H7 (cell line): ENCODE results near the gene GFOD1. TPM values are rescaled to one million over a fixed set of nuclear protein-coding genes. Genes with fewer than 3 reads are reported as not detected.
A peak's percentile ranks its signal among the peaks of the same experiment; 100 is the strongest.

Experiments
- DNase-seq: peaks from one replicate; pipeline ENCODE4 v3.0.0; 2012
- H3K27me3 ChIP-seq: 2 replicates; pipeline ENCODE4 v1.6.0; 2011; ENCODE audit warnings: mild to moderate bottlenecking, low read length; ENCODE audit not compliant: control insufficient read depth, insufficient read depth
- H3K36me3 ChIP-seq: replicated peaks from 2 replicates; pipeline ENCODE4 v1.5.1; 2011; ENCODE audit warnings: low read length; ENCODE audit not compliant: control insufficient read depth, insufficient read depth
- H3K4me3 ChIP-seq: 2 replicates; pipeline ENCODE4 v1.5.1; 2011; ENCODE audit warnings: low read depth, mild to moderate bottlenecking, control low read depth, low read length, moderate library complexity; ENCODE audit not compliant: insufficient read depth
- total RNA-seq: library from RNA; depleted of rRNA; stranded (reverse); fragments of >200 nt; shearing (Covaris generic); gene quantifications from 2 replicates; pipeline ENCODE4 v1.2.3, GENCODE V29; 2014

Gene GFOD1
- total RNA-seq, 1 experiment from 2014 or later, result 4.4 TPM

DNA sequence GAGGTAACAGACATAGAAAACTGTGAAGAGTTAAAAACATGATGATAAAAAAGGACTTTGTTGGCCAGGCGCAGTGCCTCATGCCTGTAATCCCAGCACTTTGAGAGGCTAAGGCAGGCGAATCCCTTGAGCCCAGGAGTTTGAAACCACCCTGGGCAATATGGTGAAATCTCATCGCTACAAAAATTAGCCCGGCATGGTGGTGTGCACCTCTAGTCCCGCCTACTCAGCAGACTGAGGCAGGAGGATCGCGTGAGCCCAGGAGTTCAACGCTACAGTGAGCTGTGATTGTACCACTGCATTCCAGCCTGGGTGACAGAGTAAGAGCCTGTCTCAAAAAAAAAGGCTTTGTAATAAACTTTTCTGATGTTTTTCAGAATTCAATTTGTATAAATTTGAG lies 60.1 kb downstream of the GFOD1 start:
- Histone ChIP-seq H3K27me3 (no peaks in the 10 kb centered on the region), H3K36me3 (no peaks in the 10 kb centered on the region), H3K4me3 (no peak overlapping the region)
- DNase-seq, result no peak

DNA sequence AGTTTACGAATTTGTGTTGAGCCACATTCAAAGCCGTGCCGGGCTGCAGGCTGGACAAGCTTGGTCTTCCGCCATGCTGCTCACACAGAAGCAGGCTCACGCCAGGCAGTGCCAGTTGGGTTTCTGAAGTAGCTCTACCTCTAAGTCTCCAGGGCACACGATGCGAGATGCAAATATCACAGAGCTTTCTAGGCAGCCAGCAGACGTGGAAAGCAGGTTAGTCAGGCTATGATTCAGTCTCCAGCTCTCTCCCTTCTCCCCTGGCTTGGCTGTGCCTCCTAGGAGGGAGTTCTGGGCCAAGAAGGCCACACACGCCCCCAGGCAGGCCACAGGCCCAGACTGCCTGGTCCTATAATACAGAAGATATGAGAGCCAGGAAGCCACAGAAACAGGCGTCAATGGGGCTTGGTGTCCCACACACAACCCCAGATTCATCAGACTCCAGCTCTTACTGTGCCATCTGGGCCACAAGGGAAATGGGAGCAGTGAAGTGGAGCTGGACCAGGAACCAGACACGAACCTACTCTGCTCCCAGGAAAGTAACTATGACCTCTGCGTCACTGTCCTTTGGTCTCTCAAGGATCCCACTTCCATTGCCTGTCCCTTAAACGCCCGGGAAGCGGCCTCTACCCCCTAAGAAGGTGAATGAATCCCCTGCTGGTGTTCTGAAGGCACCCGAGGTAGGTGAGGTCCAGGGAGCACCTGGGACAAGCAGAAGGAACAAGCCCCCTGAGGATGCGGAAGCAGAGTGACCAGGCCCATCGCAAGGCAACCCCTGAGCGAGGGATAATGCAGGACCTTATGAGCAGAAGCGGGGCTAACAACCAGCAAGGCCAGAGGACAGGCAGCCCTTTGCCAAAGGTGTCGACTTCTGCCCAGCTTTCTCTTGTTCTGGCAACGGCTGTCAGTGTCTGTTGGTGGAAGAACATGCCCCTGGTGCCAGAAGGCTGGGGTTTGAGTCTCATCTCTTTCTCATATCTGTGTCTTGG lies 61.2 kb downstream of the GFOD1 start:
- DNase-seq, result no peak
- no peaks in the 10 kb centered on the region for H3K36me3 ChIP-seq
- no peaks in the 10 kb centered on the region for H3K27me3 ChIP-seq
- no peak overlapping the region for H3K4me3 ChIP-seq

DNA sequence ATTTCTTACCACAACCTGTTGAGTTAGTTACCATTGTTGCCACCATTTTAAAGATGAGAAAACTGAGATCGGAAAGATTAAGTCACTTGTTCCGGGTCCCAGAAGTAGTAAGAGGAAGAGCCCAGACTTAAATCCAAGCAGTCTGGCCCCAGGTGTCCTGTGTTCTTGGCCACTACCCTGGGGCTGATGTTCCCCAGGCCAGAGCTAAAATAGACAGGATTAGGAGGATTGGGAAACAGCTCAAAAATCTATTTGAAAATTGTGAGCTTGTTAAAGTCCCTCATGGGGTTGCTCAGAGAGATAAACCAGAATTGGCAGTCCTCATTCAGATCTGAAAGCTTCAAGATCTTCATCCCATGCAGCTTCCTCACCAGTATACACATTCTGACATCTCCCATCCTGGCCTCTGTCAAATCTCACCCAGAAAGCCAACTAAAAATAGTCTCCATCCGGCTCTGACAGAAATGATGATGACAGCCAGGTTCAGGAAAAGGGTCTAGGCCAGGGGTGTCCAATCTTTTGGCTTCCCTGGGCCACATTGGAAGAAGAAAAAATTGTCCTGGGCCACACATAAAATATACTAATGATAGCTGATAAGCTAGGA lies 62.0 kb downstream of the GFOD1 start:
- Histone ChIP-seq H3K36me3 (no peaks in the 10 kb centered on the region), H3K27me3 (no peaks in the 10 kb centered on the region), H3K4me3 (no peak overlapping the region)
- DNase-seq, result no peak

DNA sequence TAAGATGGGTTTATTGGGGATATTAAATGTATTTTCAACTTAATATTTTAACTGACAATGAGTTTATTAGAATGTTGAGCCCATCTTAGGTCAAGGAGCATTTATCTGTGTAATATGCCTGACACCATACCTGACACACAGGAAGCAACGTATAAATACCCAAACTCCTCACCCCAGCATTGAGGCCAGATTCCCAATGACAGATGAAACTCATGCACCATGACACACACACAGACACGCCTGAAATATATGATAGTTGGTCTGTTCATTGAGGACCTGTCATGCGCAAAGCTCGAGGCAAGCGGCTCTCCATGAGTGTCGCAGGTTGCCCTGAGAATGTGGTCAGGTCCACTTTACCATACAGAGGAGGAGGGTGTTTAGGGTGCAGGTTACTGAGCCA lies 64.1 kb downstream of the GFOD1 start:
- DNase-seq, result no peak
- no peak overlapping the region for H3K4me3 ChIP-seq

DNA sequence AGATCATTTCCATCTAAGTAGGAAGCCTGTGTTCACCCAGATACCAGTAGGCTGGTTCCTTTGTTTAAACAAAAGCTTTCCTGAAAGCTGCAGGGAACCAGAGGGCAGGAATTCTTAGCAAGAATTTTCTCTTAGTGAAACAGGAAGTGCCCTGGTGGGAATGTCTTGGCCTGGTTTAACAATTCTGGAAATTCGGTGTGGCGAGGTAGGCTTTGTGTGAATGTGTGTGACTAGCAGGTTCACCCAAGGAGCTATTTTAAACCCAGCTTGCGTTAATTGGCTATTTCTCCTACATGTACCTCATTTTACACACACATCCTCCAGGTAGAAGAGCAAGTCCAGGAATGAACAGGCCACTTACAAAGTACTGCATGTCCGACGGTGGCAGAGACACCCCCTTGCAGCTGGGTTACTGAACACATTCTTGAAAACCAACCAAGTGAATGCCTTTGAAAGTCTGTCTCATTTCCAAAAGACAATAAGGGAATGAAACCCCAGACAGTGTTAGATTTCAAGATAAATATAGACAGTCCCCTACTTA lies 64.6 kb downstream of the GFOD1 start:
- no peaks in the 10 kb centered on the region for H3K36me3 ChIP-seq
- DNase-seq, result peak; percentile 78
- H3K27me3 ChIP-seq, result no peaks in the 10 kb centered on the region
- H3K4me3 ChIP-seq, result no peak overlapping the region

More for the DNA sequence above, 64.1 kb downstream of the GFOD1 start:
- no peaks in the 10 kb centered on the region for H3K36me3 ChIP-seq
- H3K27me3 ChIP-seq, result no peaks in the 10 kb centered on the region

DNA sequence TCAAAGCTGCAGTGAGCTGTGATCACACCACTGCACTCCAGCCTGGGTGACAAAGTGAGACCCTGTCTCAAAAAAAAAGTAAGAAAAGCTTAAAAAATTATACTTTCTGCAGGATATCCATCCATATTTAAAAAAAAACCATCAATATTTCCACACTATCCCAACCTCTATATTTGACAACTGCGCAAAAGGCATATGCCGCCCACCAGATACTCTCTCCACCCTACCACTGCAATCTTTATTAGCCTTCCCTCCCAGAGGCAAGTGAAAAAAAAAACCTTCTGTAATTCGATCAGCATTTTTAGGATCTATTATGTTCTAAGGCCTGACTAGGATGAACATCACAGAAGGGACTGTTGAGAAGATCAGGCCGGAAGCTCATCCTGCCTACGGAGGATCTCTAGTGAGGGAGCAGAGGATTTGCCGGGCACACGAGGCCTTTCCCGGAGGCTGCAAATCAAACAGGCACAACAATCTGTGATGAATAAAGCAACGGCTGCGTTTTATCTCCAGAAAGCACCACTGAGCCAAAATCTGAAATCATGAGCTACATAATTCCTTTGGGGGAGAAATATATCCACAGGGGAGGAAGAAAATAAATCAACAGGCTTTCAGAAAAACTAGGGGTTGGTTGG lies 65.9 kb downstream of the GFOD1 start:
- peak; percentile 47 for DNase-seq
- Histone ChIP-seq H3K4me3 (no peak overlapping the region), H3K27me3 (no peaks in the 10 kb centered on the region), H3K36me3 (no peaks in the 10 kb centered on the region)

DNA sequence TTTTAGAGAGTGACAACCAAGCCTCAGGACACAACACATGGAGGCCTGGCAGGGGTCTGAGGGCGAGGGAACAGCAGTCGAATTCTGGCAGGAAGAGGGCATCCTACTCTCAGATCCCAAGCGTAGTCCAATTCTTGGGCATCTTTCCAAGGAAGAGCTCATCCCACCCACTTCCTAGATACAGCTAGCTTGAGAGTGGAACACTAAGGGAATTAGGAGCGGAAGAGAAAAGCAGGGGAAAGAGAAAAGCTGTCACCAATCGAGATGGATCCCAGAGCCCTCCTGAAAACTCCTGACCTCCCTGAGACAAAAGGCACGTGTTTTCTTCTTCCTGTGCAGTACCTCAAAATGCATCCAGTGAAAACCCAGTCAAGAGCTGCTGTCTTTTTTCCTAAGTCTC lies 67.1 kb downstream of the GFOD1 start:
- H3K36me3 ChIP-seq, result no peaks in the 10 kb centered on the region
- no peak overlapping the region for H3K4me3 ChIP-seq
- DNase-seq, result no peak
- no peaks in the 10 kb centered on the region for H3K27me3 ChIP-seq

DNA sequence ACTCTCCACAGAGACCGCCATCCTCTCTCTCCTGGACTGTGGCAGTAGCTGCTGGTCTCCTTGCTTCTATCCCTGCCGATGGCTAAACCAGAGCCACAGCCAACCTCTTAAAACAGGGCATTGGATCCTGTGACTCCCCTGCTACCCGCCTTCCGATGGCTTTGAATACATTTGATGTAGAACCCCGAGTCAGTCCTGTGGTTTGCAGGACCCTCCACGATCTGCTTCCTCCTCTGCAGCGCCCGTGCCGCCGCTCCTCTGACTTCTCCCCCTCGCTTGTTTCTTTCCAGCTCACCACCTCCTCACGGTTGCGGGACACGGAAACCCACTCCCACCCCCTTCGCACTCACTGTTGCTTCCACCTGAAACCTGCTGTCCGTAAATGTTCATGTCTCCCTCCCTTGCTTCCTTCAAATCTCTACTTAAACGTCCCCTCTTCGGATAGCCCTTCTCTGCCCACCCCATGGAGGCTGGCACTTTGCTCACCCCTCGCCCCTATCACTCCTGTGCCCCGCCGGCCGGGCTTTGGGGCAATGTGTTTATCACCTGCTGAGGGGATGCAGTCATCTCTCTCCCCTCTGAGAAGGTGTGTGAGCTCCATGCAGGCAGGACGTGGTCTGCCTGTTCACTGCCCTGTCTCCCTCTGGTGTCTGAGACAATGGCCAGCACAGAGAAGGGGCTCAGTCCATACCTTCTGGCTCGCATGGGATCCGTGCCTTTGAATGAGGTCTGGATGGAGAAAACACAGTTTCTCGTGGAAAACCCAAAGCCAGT lies 67.8 kb downstream of the GFOD1 start:
- DNase-seq, result no peak

DNA sequence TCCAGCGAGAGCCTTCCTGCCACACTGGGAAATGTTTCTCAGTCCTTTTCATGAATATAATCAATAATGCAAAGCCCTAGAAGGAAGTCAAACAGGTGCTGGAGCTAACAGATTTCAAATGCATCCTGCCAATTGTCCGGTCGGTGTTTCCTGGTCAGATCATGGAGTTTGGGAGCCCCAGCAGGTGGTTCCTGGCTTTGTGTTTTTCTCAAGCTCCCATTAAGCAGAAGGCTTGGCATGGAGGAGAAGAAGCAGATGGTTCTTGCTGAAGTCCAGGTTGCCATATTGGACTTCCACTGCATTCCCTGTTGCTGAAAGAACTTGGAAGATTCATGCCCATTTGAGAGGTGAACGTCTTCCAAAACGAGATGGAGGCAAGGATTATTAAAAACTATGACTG lies 68.6 kb downstream of the GFOD1 start:
- DNase-seq, result no peak
- Histone ChIP-seq H3K27me3 (no peaks in the 10 kb centered on the region), H3K36me3 (no peaks in the 10 kb centered on the region), H3K4me3 (no peak overlapping the region)

More for the DNA sequence above, 67.8 kb downstream of the GFOD1 start:
- H3K4me3 ChIP-seq, result no peak overlapping the region
- no peaks in the 10 kb centered on the region for H3K36me3 ChIP-seq
- no peaks in the 10 kb centered on the region for H3K27me3 ChIP-seq

DNA sequence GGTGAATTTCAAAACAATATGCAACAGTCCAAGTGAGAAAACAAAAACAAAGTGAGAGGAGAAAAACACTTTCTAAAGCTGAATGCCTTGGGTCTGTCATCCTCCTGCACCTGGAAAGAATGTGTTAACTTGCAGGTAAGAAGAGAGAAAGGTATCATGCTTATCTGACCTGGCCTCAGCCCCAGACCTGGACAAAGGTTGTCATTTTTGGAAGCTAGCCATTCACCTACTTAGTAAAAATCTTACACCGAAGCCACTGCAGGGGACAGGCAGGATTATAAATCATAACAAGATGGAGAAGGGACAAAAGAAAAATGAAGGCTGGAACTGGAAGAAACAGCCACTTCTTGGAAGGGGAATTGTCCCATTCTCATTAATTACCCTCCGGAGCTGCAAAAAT lies 69.4 kb downstream of the GFOD1 start:
- no peak for DNase-seq
- H3K4me3 ChIP-seq, result no peak overlapping the region
- H3K36me3 ChIP-seq, result no peaks in the 10 kb centered on the region
- H3K27me3 ChIP-seq, result no peaks in the 10 kb centered on the region

DNA sequence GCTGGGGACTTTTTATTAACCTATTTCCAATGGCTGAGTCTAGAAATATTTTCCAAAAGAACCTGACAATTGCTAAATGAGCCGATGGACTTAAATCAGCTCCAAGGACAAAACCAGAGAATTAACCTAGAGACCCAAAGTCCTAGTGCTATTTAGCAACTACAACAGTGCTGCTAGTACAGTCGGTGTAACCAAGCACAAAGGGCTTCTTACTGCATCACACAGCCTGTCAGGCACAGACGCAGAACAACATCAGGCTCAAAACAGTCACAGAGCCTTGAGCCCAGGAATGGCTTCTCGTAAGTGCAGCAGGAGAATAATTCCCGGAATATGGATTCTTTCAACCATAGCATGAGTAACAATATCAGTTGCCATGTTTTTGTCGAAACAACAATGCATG lies 70.0 kb downstream of the GFOD1 start:
- H3K4me3 ChIP-seq, result no peak overlapping the region
- H3K27me3 ChIP-seq, result no peaks in the 10 kb centered on the region
- DNase-seq, result no peak
- no peaks in the 10 kb centered on the region for H3K36me3 ChIP-seq

DNA sequence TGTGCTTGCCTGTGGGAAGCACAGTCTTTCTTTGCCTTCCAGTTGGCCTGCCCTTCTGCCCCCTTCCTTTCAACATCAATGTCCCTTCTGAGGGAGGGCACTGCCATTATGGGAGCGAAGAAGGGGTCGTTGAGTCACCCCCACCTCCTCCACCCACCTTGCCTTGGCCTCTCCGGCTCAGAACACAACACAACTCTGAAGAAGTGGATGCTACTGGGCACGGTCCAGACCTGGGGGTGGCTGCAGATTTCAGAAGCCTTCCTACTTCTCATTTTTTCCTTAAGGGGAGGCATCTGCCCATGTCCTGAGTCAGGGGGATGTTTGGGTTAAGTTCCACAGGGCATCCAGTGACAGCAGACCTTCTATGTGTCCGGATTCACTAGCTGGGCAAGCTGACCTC lies 72.1 kb downstream of the GFOD1 start:
- Histone ChIP-seq H3K27me3 (no peaks in the 10 kb centered on the region), H3K36me3 (no peaks in the 10 kb centered on the region), H3K4me3 (no peak overlapping the region)
- DNase-seq, result no peak

DNA sequence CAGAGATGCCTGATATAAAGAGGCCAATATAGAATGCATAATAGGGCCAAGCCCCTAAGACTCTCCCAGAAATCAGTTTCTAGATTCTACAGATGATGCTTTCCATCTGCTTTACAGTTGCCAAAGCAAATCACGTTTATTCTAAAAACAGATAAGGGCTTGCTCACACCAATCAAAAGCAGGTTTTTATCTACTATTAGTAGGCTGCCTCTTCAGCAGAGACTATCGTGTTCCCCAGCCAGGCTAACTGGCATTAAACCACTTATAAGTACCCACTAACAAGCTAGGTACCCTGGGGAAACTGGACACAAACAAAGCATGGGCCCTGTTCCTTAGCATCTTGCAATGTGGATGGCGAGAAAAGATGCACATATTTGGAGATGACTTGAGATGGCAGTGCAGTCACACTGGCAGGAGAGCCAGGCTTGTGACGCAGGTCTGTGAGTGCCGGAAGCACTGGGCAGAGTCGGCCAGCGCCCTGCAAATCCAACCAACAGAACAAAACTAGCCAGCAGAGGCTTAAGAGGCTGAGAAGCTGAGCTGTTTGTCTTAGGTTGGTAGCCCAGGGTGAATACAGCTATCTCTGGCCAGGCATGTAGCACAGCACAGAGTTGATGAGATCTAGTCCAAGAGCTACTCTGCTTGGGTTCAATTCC lies 73.4 kb downstream of the GFOD1 start:
- DNase-seq, result no peak
- Histone ChIP-seq H3K27me3 (no peaks in the 10 kb centered on the region), H3K36me3 (no peaks in the 10 kb centered on the region), H3K4me3 (no peak overlapping the region)

DNA sequence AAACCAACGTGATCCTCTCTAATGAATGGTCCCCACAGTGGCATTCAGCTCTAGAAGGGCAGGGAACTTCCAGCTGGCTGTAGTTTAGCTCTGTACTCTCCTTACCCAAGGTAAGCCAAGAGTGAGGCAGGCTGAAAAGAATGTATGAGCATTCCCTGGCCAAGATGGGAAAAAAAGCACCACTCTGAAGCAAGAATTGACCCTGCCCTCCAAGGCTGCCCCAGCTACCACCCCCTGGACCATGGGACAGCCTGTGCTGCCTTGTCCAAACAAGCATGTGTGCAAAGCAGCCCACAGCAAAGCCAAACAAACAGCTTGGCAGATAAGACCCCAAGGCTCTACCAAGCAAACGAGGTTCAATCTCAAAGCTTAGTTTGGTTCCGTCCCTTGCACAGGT lies 73.9 kb downstream of the GFOD1 start:
- no peaks in the 10 kb centered on the region for H3K36me3 ChIP-seq
- H3K27me3 ChIP-seq, result no peaks in the 10 kb centered on the region
- DNase-seq, result no peak
- no peak overlapping the region for H3K4me3 ChIP-seq
